MCF 10A (cell line): Measurements from ENCODE around the gene OR13J1. TPM values are rescaled to one million over a fixed set of nuclear protein-coding genes. Genes with fewer than 3 reads are reported as not detected.
"Not testable (repeated sequence)": the region's sequence is repeated elsewhere in the genome, so short reads cannot be mapped to it uniquely, and the experiment has no call there.

Source experiments
- BruUV-seq: library from RNA; stranded (reverse); fragments of 400-500 nt; replicated peaks from 2 replicates; lab custom pipeline; 2021; lab: Mats Ljungman, UMichigan
- CTCF ChIA-PET: fragments of 300-600 bp; sonication (Branson Sonifier 250); formaldehyde crosslinking; extraction: SDS; loops from one replicate; lab custom pipeline; 2021; ENCODE audit warnings: antibody characterized with exemption, inconsistent platforms; lab: Yijun Ruan, JAX
- POLR2A ChIA-PET: fragments of 300-600, 350-650 bp; sonication (Branson Sonifier 250); formaldehyde crosslinking; extraction: SDS; loops from one replicate; lab custom pipeline; 2020; ENCODE audit warnings: antibody characterized with exemption, inconsistent platforms; lab: Yijun Ruan, JAX
- DNase-seq: peaks from one replicate; pipeline ENCODE4 v3.0.0-alpha.2; 2018; ENCODE audit not compliant: unreplicated experiment
- H3K27ac Mint-ChIP-seq: one replicate; pipeline ENCODE4 v1.8.0; 2022; ENCODE audit warnings: mild to moderate bottlenecking, low read depth, mixed read lengths; ENCODE audit not compliant: unreplicated experiment
- H3K27me3 Mint-ChIP-seq: one replicate; pipeline ENCODE4 v1.8.0; 2022; ENCODE audit warnings: mixed read lengths; ENCODE audit not compliant: insufficient read depth, unreplicated experiment
- H3K36me3 Mint-ChIP-seq: one replicate; pipeline ENCODE4 v1.8.0; 2022; ENCODE audit warnings: mild to moderate bottlenecking, moderate library complexity, mixed read lengths; ENCODE audit not compliant: insufficient read depth, unreplicated experiment
- H3K4me1 Mint-ChIP-seq: one replicate; pipeline ENCODE4 v1.8.0; 2022; ENCODE audit warnings: mixed read lengths; ENCODE audit not compliant: insufficient read depth, unreplicated experiment
- H3K4me3 Mint-ChIP-seq: one replicate; pipeline ENCODE4 v1.8.0; 2022; ENCODE audit warnings: mild to moderate bottlenecking, moderate library complexity, mixed read lengths; ENCODE audit not compliant: unreplicated experiment
- H3K9me3 Mint-ChIP-seq: one replicate; pipeline ENCODE4 v1.8.0; 2022; ENCODE audit warnings: mixed read lengths; ENCODE audit not compliant: unreplicated experiment
- CTCF ChIP-seq: fragments of 200-600 bp; IDR thresholded peaks from one replicate; pipeline ENCODE4 v1.8.0; 2022; ENCODE audit warnings: antibody characterized with exemption, mild to moderate bottlenecking; ENCODE audit not compliant: unreplicated experiment
- intact Hi-C: fragments of 100-400 bp; cut with micrococcal nuclease; formaldehyde crosslinking; loops from 2 replicates; pipeline ENCODE4 v1.14.1; 2022
- total RNA-seq: library from RNA; stranded (reverse); gene quantifications from 2 replicates; pipeline ENCODE4 v1.2.3, GENCODE V29; 2022

Gene OR13J1
- total RNA-seq, 1 experiment from 2014 or later: not detected

GRCh38 chr9:35917261-35917660, 47.1 kb upstream of the OR13J1 start:
- no peak overlapping the region for H3K4me3 Mint-ChIP-seq
- no peaks in the 10 kb centered on the region for H3K27me3 Mint-ChIP-seq
- no peak for TF ChIP-seq CTCF
- CTCF ChIA-PET: interaction anchor here (1.5 kb wide), 1 partner anchor 127 kb away, joined by 5 read pairs; no protein-coding TSS in a partner anchor
- no peak overlapping the region for H3K27ac Mint-ChIP-seq
- no peak for DNase-seq
- no peaks in the 10 kb centered on the region for H3K4me1 Mint-ChIP-seq
- BruUV-seq: no TSS peak
- POLR2A ChIA-PET: interaction anchor here (0.6 kb wide), 1 partner anchor 134 kb away, joined by 4 read pairs; no protein-coding TSS in a partner anchor
- no peaks in the 10 kb centered on the region for H3K9me3 Mint-ChIP-seq
- intact Hi-C loops: no loop called here
- no peaks in the 10 kb centered on the region for H3K36me3 Mint-ChIP-seq

GRCh38 chr9:35915681-35916294, 45.6 kb upstream of the OR13J1 start:
- no peak for TF ChIP-seq CTCF
- BruUV-seq: no TSS peak
- Mint-ChIP-seq H3K9me3 (no peaks in the 10 kb centered on the region), H3K27ac (no peak overlapping the region), H3K27me3 (no peaks in the 10 kb centered on the region), H3K36me3 (no peaks in the 10 kb centered on the region), H3K4me3 (no peak overlapping the region), H3K4me1 (peaks cover 4% of the 10 kb centered on the region)
- intact Hi-C loops: no loop called here
- CTCF ChIA-PET: interaction anchor here (0.9 kb wide), 1 partner anchor 33 kb away, joined by 4 read pairs; no protein-coding TSS in a partner anchor
- no peak for DNase-seq
- POLR2A ChIA-PET: no interaction called here

- CTCF ChIA-PET: interaction anchor here (0.5 to 1.9 kb wide), 3 partner anchors 11 to 109 kb away, joined by 3 to 8 read pairs (median 3); no protein-coding TSS in a partner anchor
- BruUV-seq: no TSS peak
- Mint-ChIP-seq H3K36me3 (no peaks in the 10 kb centered on the region), H3K4me1 (peaks cover 9% of the 10 kb centered on the region), H3K4me3 (no peak overlapping the region), H3K27ac (no peak overlapping the region), H3K9me3 (no peaks in the 10 kb centered on the region), H3K27me3 (no peaks in the 10 kb centered on the region)
- POLR2A ChIA-PET: interaction anchor here (0.6 to 1.5 kb wide), 4 partner anchors 10 to 186 kb away, joined by 3 to 9 read pairs (median 4); no protein-coding TSS in a partner anchor
- intact Hi-C loops: no loop called here
- TF ChIP-seq CTCF: no peak
- no peak for DNase-seq
Observed at GRCh38 chr9:35914301-35914807, 44.2 kb upstream of the OR13J1 start.

- DNase-seq, intact Hi-C loops, H3K27me3 Mint-ChIP-seq, H3K9me3 Mint-ChIP-seq, H3K36me3 Mint-ChIP-seq, H3K4me3 Mint-ChIP-seq, BruUV-seq, H3K27ac Mint-ChIP-seq: not testable (repeated sequence)
- peaks cover 18% of the 10 kb centered on the region for H3K4me1 Mint-ChIP-seq
- CTCF ChIA-PET: interaction anchor here (0.6 to 1.9 kb wide), 3 partner anchors 10 to 14 kb away, joined by 3 to 8 read pairs (median 3); no protein-coding TSS in a partner anchor
- POLR2A ChIA-PET: interaction anchor here (0.5 kb wide), 1 partner anchor 94 kb away, joined by 3 read pairs; no protein-coding TSS in a partner anchor
Observed at GRCh38 chr9:35913429-35913828, 43.2 kb upstream of the OR13J1 start.
